GM18507 (cell line): ENCODE measurements around the gene KLHL2.

Experiments
- DNase-seq: peaks from one replicate; pipeline ENCODE4 v3.0.0; 2011; ENCODE audit warnings: low read depth; ENCODE audit not compliant: insufficient read length; ENCODE audit errors: extremely low spot score
- FAIRE-seq: peaks from 2 replicates; lab custom pipeline; 2011; peaks lifted over from hg19 to GRCh38; lab: Jason Lieb, UNC

KLHL2 gene

DNA sequence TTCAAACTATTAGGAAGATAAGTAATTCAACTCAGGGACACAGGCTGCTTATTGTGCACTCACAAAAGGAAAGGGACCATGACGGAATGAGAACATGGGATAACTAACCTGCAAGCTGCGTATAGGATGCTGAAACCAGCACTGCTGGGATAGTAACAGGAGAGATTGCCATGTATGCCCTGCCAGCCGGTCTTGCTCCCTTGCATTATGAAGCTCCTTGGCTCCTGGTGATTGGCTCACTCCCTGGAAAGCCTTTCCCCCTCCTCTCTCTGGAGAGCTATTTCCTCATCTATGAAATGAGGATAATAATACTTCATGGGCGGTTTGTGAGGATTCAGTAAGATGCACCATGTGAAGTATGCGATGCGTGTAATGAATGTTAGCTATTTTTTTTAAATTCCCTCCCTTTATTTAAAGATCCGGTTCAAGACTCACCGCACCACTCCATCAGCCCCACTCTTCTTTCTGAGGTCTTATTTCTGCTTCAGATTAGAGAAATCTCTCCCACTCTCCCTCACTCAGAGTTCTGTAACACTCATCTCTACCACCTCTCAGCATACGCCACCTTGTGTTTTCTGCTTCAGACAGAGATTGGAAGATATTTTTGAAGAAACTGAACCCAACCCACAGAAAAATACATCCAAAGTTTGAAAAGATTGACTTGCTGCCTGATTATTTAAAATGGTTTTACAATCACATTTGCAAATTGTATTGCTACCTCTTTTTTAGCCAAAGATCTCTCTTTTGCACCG is 138.5 kb downstream of the KLHL2 start:
- DNase-seq = no peak
- no peak for FAIRE-seq

DNA sequence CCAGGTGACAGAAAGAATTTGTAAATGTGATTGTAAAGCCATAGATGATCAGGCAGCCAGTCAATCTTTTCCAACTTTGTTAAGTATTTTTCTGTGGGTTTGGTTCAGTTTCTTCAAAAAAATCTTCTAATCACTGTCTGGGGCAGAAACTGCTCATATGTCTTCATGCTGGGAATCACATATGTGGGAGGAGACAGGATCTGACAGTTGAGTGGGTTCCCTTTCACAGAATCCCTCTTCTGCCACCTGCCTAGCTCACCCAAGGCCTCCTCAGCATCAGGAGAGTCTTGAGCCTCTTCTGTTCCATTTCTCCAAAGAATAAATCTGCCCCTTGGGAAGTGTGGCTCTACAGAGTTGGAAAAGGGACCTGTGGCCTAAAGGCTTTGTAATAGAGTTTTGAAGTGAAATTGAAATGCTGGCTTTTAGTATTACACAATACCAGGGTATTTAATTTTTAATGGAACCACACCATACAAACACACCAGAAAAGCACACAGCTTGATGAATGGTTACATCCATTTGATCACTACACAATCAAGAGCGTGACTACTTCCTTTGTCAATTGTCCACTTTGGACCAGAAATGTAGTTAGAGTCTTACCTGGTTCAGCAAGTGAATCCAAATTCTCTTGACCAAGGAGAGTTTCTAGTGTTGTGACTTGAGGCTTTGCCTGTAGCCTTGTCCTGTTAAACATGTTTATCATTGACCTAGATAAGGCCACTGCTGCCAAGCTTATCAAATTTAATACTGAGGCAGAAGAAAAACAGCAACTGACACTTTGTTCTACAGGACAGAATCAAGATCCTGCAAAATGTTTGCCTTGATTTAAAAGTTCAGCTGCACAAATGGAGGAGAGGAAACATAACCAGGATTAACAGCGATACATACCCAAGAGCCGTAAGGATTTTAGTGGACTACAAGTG is 140.5 kb downstream of the KLHL2 start:
- DNase-seq = no peak
- no peak for FAIRE-seq

DNA sequence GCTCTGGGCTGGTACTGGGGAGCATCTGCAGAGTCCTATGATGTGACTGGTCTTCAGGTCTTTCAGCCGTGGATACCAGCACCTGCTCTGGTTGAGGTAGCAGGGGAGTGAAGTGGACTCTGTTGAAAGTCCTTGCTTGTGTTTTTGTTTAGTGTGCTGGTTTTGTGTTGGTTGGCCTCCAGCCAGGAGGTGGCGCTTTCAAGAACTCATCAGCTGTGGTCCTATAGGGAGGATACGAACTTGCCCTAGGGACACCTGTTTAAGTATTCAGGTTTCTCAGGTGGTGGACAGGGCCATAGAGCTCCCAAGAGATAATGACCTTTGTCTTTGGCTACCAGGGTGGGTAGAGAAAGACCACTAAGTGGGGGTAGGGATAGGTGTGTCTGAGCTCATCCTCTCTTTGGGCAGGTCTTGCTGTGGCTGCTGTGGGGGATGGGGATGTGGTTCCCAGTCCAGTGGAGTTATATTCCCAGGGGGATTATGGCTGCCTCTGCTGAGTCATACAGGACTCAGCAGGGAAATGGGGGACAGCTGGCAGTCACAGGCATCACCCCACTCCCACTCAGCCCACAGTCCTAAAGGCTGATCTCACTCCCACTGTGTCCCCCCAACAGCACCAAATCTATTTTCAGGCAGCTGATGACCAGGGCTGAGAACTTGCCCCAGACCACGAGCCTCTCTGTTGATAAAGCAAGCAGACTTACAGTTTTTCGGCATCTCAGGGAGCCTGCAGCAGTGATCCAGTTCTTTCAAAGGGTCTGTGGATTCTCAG is 144.2 kb downstream of the KLHL2 start:
- FAIRE-seq = no peak
- DNase-seq = no peak

DNA sequence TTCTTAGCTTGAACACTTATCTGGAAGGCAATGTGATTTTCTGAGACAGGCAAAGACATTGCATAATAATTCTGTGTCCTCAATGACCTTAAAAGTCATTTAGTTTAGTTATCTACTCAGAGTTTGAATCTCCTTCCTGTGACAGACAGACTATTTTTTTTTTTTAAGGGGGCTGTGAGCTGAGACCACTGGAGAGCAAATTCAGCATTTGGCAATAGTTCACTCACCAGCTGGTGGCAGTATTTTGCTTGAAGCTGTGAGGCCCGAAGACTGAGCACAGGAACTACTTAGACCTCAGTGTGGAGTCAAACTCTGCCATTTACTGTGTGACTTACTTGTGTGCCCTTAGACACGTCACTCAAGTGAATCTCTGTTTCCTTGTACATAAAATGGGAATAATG is 148.5 kb downstream of the KLHL2 start:
- no peak for DNase-seq
- FAIRE-seq = peak; percentile 67

DNA sequence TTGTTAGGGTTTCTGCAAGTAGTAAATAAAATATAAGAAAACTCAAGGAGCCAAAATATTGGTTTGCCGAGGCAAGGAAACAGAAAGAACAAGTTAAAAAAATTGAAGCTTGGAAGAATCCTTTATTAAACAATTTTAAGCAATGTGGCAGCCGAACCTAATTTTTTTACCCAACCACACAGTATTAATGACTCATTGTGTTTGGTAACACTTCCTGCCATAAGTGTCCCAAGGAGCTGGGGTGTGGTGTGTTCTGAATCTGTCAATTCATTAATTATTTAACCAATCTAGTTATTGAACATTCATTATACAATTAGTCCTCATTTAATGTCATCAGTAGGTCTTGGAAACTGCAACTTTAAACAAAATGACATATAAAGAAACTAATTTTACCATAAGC is 152.1 kb downstream of the KLHL2 start:
- FAIRE-seq (no peak), DNase-seq (no peak)

DNA sequence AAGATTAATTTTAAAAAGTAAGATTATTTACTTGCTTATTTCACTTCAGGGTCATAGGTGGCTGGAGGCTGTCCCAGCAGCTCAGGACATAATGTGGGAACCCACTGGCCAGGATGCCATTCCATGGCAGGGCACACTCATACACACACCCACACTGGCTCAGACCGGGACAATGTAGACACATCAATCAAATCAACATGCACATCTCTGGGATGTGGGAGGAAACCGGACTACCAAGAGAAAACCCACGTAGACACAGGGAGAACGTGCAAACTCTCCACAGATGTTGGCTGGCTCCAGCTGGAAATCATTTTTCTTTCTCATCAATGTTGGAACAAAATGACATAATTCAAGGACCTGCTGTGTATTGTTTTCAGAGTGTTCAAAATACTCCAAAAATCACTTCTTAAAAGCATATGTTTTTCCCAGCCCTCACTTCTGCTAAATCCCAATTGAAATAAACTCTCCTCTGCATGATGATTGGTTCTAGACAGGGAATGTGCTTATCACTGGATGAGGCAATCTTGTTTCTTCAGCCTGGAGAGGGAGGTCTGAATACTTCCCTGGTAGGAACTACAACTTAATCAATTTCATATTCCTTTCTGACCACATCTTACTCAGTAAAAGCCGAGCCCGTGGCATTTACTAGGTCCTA is 152.8 kb downstream of the KLHL2 start:
- DNase-seq = no peak
- FAIRE-seq = no peak

DNA sequence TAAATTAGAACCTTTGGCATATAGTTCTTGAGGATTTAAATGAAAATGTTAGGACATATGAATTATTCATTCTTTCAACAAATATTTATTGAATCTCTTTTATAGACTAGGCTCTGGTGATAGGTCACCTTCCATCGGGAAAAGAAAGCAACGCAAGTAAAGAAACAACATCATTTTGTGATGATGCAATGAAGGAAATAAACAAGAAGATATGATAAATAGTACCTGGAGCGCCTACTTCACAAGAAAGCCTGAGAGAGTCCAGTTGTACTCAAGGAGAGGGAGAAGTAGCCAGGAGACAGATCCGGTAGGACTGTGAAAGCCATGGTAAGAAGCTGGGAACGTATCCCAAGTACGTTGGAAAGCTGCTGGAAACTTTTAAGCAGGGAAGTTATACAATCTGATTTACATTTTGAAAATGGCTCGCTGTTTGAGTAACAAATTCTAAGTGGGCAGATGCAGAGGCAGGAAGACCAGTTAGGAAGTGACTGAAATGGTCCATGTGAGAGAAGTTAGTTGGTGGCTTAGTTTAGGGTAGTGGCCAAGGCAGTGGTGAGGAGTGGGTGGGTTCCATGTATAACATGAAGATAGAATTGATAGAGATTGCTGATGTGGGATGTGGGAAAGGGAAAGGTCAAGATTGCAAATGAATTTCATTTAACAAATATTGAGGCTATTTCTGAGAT is 153.8 kb downstream of the KLHL2 start:
- no peak for DNase-seq
- no peak for FAIRE-seq

DNA sequence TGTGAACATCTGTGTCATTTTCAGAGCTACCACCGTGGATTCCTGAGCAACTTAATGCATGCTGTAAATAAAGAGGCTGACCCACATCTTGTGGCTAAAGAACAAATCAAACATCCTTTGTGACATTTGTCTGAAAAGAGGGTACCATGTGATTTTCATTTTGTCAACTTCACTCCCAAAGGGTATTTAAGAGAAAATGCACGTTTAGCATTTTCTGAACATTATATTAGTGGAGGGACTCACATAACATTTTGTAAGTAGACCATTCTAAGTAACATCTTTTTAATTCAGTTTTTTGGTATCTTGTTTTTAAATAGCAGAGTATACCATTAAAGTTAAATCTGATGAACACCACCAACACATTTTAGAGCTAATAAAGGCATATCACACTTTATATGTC is 154.4 kb downstream of the KLHL2 start:
- FAIRE-seq = no peak

DNA sequence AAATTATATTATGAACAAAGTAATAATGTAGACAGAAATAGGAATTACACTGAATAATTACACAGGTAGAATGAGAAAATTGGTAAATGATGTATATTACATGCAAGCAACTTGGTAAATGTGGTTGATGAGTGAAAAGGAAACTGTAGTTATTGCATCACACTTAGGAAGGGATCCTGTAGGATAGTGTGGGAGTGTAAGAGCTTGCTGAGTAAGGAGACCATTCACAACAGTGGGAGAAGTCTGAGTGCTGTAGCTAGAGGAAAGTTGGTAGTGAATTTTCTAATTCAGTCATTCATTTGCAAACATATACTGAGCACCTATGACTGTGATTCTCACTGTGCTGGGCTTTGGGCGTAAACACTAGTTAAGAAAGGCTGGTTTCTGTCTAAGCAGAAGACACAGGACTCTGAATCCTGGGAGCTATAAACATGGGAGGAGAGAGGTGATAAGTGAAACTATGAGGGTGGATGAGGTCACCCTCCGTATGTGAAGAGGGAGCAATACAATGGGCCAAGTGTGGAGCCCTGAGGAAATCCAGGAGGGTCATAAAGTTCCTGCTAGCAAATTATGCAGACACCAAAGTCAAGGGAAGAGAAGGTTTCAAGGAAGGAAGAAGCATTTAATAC is 157.2 kb downstream of the KLHL2 start:
- DNase-seq (no peak), FAIRE-seq (no peak)

More for the DNA sequence above, 154.4 kb downstream of the KLHL2 start:
- no peak for DNase-seq

DNA sequence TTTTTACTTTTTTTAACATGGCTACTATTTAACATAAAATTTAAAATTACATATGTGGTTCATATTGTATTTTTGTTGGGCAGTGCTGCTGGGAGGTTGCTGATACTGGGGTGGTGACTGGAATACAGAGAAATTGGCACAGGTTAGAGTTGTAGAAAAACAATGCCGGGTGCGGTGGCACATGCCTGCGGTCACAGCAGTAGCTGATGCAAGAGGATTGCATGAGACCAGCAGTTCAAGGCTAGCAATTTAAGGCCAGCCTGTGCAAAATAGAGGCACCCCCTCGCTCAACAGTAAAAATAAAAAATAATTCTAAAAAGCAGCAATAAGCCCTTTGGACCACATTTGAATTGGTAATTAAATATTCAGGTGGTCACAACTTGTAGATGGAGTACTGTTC is 159.7 kb downstream of the KLHL2 start:
- FAIRE-seq (no peak), DNase-seq (no peak)

DNA sequence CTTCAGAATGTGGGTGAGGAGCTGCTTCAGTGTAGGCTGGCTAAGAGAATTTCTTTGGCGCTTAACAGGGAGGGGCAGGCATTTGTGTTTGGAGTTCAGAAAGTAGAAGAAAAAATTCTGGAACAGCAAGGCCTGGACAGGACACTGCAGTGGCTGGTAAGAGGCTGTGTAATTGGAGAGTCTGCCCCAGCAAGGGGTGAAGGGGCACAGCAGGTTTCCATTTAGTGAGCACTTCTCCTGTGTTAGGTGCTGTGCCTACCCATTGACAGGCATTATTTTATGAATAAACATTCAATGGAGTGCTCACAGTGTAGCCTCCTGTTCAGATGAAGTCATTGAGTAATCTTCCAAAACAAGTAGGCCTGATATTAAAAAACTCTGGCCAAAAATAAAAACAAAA is 160.8 kb downstream of the KLHL2 start:
- DNase-seq (no peak), FAIRE-seq (no peak)

DNA sequence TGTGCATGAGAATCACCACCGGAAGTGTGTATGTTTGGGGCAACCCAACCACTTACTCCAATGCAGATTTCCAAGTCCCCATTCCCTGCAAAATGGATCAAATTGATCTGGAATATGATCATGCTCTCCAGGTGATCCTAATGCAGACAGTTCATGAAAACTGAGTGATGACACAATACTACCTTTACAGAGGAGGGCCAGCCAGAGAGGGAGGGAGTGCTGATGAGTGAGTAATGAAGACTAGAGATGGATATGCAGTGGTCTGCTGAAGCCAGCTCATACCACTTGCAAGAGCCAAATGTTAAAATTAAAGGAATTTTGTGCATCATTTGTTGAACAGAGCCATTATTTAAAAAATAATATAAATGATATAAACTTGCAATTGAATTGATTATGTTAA is 161.2 kb downstream of the KLHL2 start:
- DNase-seq (no peak), FAIRE-seq (no peak)

DNA sequence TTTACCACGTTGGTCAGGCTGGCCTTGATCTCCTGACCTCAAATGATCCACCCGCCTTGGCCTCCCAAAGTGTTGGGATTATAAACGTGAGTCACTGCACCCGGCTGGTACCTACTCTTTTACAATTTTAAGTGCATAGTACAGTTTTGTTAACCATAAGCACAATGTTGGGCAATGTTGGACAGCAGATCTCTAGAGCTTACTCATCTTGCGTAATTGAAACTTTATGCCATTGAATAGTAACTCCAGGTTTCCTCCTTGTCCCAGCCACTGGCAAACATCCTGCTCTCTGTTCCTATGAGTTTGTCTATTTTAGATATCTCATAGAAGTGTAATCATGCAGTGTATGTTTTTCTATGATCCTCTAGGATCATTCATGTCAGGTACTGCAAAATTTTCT is 162.2 kb downstream of the KLHL2 start:
- DNase-seq (no peak), FAIRE-seq (no peak)

DNA sequence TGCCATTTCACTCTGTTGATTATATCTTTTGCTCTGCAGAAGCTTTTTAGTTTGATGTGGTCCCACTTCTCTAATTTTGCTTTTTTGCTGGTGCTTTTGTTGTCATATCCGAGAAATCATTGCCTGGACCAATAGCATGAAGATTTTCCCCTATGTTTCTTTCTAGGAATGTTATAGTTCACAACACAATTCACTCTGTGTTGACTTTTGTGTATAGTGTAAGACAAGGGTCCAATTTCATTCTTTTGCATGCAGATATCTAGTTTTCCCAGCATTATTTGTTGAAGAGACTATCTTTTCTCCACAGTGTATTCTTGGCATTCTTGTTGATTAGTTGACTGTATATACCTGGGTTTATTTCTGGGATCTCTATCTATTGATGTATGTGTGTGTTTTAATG is 163.2 kb downstream of the KLHL2 start:
- DNase-seq = no peak
- FAIRE-seq = no peak
